UCSD-AML1 (cell line): Measurements from ENCODE around the gene NACC2.
"Not testable (repeated sequence)": the region's sequence is repeated elsewhere in the genome, so short reads cannot be mapped to it uniquely, and the experiment has no call there.

Experiments used
- DNase-seq: peaks from one replicate; lab custom pipeline; 2025; ENCODE audit not compliant: unreplicated experiment; lab: John Stamatoyannopoulos, UW

The NACC2 gene

DNA sequence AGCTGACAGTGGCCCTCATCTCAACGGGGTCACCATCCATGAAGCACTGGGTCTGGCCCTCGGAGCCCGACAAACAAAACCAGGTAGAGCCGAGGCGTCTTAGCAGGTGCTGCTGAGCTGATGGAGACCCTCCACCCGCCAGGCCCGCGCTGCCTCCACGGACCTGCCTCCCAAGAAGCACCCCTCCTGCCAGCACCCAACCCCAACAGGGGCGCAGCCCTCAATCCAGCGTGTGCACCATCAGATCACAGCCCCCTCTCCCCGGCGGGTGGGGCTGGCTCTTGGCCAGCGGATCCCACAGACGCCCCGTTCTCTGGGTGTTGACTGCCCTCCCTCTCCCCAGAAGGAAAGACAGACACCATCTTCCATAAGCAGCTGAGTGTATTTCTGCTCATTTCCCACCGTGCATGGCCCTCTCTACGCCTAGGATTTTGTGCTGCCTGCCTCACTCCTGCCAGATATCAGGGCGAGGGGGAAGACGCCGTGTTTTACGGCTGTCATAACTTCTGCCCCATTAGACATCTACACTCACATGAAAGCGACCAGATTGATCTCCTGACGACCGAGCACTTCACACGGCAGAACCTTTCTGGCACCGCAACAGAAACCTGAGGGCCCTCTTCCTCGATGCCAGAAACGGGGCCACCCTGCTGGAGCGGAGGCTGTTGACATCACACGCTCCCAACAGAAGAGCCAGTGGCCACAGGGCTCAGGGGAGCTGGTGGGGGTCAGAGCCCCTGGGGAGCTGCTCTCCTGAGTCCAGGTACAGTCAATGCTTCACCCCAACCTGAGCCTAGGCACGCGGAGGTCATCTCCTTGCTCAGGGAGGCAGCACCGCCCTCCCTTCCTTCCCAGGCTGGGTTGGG lies 12.4 kb downstream of the NACC2 start:
- no peak for DNase-seq

DNA sequence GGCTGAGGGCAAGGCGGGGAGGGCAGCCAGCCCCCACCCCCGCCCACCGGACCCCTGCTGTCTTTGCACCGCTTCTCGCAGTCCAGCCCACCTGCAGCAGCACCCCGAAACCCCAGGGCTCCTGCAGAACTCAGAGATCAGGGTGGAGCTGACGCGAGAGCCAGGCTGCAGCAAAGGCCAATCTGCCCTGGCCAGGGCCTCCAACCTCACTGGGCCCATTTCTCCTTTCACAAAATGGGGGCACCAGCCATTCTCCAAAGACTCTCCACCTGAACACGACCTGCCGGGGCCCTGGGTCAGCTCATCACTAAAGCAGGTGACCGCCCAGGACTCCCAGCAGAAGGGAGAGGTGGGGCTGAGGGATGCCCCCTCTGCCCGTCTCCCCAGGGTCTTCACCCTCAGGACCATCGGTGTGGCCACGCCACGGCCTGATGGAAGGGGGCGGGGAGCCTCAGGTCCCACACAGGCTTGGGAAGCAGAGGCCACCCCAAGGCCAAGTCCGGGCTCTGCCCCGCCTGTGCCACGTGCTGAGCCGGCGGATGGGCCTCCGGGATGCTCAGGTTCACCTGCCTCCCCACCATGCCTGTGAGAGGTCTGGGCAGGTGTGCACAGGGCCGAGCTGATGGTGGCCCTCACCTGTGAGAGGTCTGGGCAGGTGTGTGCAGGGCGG lies 13.1 kb downstream of the NACC2 start:
- DNase-seq: no peak

DNA sequence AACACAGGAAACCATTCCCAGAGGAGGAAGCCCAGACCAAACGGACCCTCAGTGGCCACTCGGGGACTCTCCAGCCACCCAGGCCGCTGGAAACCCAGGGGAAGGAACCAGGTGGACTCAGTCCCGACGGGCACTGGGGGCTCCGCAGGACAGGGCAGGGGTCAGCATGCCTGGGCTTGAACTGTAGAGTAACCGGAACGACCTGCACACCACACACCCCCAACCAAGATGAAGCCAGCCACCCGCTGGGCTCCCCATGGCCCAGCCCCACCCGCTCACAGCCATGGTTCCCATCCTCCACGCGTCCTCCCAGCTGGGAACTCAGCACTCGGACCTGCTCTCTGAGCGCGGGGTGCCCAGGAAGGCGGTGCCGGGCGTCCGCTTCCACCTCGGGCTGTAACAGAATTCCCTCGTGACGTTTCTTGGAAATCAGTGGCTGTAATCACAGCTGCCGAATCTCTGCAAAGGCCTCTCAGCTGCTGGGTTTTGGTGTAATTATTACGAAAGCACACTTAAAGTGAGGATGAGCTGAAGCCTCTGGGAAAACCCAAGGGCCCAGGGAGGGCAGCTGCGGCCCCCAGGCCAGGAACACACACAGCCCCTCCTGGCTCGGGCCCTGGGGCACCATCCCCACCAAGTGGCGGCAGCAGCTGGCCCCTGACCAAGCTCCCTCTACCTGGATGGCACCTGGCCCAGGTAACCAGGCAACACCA lies 13.8 kb downstream of the NACC2 start:
- DNase-seq: no peak

DNA sequence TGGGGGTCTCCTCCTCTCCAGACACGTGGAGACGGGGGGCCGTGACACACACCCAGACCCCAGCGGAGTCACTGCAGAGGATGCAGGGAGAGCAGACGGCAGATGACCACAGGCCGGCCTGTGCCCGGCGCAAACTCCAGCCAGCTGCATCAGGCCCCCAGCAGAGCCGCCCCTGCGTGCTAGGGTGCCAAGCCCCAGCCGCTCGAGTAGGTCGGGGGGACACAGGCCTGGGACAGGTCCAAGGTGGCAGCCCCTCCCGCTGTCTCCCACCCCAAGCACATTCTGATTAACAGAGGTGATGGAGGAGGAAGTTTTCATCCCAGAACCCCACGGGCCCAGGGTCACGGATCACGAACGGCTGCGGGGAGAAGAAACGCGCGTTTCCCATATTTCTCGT lies 14.4 kb downstream of the NACC2 start:
- no peak for DNase-seq

DNA sequence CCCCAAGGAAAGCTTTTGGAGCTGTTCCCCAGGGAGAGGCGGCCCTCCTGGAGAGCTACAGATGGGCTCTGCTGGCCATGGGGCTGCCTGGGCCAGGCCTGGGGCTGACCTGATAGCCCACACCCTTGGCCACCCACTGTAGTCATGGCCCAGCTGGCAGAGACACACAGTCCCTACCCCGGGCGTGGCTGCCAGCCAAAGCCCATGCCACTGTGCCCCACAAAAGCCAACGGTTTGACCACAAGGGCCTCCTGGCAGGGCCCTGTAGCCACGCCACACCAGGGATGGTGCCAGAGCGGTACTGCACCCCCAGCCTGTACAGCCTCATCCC lies 15.2 kb downstream of the NACC2 start:
- DNase-seq: no peak

DNA sequence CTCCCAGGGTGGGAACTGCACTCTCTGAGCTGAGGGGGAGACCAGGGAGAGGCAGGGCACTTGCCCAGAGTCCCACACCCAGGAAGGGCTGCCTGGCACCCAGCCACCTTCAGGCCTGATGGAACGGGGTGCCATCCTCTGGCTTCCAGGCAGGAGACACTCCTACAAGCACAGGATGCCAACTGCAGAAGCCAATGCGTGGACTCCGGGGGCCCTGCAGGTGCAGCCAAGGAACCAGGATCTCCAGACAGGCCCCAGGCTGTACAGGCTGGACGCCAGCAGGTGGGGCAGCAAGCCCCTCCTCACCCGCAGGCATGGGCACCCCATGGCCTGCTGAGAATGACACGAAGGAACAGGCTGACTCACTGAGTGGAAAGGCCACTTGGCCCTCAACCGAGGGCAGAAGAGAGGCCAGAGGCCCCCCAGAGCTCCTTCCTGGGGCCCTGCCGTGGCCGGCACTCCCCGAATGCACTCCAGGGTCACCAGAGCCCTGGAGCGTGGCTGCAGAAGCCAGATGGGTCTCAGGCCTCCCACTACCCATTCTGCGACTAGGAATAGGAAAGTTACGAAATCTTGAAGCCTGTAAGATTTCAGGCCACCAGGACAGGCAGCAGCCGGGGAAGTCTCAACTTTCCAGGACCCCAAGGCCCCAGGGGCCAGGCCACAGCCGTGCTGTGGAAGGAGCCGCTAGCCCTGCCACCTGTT lies 15.7 kb downstream of the NACC2 start:
- DNase-seq: no peak

DNA sequence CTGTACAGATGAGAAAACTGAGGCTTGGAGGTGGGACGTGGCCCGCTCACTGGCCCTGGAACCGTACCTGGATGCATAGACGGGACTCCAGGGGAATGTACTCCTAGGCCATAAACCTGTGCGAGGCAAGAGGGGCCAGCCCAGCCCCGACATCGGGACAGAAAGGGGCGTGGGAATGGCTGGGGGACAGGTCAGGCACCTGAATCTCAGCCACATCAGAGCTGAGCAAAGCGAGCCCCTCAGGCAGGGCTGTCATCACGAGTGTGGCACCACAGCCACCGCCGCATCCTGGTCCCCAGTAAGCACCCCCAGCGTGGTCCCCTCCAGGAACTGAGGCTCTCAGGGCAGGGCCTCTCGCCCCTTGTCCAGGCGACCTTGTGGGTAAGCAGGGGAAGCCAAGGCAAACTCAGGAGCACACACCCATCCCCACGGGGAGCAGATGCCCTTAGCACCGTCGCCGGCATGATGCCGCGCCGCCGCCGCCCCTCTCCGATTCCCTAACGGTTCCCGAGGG lies 16.5 kb downstream of the NACC2 start:
- no peak for DNase-seq

DNA sequence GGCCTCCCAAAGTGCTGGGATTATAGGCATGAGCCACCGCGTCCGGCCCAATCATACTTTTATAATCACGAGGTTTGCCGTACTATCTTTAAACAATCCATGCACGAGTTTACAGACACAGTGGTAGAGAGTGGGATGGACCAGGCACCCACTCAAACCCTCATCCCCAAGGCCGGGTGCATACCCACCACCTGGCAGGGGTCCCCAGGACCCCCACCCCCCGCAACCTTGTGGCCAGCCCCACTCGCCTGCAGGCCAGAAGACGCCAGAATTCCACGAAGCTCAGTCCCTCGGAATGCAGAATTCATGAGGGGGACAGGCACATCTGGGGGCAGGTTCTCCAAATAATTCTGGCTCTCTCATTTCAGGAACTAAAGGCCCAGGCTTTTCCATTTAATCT lies 17.1 kb downstream of the NACC2 start:
- no peak for DNase-seq

DNA sequence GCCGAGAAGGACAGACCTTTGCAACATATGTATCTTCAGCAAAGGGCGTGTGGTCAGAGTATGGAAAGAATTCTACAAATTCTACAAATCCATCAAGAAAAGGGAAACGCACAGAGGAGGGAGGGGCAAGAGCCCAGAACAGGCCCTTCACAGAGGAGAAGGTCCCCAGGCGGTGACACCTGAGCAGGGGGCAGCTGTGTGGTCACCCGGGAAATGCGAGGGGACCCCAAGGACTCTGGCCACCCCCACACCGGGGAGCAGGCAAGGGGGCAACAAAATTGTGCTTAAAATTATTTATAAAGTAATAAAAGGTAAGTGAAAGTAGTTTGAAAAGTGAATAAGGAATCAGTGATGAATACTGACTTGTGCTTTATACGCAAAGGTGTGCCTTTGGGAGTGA lies 17.6 kb downstream of the NACC2 start:
- DNase-seq: no peak

DNA sequence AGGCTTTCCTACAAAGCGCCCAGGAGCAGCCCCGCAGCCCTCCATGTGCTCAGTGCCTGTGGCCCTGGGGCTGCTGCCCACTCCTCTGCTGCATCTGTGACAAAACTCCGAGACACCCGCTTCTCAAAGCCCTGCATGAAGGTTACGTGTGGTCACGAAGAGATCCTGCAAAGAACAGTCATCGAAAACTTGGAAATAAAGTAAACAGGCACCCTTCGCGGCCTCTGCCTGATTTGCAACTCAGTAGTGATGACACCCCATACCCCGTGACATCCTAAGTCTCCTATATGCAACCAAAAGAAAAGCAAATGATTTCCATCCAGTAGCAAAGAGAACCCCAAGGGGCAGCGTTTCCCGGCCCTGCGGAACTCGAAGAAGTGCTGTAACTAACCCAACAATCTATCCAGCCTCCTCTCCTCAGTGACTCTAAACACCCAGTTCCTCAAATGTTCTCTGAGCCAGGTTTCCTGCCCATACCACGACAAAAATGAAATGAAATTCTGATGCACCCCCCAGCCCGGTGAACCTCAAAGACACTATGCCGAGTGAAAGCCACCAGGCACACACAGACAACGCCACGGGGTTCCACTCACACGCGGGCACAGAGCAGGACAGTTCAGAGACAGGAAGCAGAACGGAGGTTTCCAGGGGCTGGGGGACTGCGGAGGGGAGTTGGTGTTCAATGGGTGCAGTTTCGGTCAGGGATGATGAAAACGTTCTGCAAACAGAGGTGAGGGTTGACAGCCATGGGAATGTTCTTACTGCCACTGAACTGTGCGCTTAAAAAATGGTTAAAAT lies 19.0 kb downstream of the NACC2 start:
- DNase-seq: peak; percentile 47

DNA sequence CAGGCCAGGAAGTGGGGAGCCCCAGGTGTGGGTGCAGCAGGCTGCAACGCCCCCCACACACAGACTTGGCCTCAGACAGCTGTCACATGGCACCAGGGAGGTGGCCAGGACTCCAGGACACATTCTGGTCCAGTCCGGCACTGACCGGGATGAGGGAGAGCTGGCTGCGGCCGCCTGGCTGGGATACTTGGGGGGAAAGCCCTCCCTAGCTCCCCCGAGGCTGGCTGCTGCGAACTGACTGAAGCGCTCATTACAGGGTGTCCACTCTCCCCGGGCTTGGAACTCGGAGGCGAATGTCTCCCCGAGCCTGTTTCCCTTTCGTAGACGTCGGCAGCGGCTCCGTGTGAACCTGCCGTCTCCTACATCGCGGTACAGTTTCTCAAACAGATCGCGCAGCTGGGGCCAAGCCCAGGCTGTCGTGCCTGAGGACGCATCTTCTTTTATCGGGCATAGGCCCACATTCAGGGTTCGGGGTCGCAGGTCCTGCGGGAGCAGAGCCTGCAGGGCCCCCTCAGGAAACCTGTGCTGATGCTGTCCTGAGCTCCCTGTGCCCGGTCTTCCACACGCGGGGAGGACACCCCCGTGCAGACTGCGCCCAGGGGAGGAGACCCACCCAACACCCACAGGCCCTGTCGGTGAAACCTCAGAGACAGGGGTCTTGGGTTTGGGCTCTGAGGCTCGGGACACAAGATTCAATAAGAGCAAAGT lies 19.8 kb downstream of the NACC2 start:
- no peak for DNase-seq

DNA sequence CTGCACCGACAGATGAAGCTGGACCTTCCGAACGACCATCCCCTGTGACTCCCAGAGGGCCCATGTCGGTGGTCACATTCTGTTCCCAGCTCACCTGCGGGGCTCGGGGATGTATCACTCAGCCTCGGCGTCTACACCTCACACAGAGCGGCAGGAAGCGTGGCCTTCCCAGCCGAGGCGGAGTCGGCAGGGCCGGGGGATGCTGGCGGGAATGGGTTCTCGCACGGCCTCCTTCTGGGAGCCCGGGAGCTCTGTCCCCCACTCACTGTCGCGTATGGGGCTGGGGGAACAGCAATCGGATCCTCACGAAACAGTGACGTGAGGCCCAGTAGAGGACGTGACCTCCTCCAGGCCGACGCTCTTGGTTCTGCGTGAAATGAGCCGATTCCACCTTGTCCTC lies 20.4 kb downstream of the NACC2 start:
- no peak for DNase-seq

DNA sequence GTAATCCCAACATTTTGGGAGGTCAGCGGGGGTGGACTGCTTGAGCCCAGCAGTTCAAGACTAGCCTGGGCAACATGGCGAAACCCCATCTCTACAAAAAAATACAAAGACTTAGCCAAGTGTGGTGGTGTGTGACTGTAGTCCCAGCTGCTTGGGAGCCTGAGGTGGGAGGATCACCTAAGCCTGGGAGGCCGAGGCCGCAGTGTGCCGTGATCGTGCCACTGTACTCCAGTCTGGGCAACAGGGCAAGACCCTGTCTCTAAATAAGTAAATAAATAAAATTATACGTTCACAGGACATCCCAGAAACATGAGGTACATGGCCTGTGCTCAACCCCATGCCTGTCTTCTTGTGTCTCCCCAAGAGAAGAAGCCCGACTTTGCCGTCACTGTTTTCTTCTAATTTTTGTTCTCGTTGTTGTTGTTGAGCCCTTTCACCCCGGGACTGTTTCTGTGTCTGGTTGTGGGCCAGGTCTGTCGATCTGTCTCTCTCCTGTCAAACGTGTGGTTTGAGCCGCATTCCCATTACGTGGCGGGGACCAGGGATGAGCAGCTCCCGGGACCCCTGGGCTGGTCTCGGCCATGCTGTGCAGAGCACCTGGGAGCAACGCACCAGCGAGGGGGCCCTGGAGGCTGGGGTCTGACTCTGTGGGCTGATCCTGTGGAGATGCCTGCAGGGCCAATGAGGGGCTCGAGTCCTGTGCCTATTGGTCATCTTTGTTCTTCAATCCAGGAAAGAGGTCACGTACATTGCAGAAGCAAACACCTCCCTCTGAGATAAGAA lies 32.2 kb downstream of the NACC2 start:
- DNase-seq: no peak

DNA sequence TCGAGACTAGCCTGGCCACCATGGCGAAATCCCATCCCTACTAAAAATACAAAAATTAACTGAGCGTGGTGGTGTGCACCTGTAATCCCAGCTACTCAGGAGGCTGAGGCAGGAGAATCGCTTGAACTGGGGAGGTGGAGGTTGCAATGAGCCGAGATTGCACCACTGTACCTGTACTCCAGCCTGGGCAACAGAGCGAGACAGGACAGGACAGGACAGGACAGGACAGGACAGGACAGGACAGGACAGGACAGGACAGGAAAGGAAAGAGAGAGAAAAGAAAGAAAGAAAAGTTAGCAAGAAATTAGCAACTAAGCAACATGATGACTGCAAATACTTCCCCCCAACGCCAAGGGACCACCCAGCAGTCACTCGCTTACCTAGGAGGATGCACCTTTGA lies 33.2 kb downstream of the NACC2 start:
- not testable (repeated sequence) for DNase-seq

DNA sequence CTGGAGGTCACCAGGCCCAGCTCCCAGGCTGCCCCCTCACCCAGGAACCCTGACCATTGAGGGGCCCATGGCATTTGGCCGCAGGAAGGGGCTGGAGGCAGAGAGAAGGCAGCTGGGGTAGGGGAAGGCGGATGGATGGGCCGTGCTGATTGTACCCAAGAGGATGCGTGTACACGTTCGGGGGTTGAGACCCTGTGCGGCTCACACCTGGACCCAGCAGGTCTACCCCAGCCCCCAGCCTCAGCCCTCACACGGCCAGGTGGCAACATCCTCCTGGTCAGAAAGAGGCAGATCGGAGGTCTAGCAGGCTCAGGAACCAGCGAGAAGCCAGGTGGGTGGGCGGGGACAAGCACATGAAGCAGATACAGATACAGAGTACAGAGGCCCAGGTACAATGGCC lies 33.7 kb downstream of the NACC2 start:
- DNase-seq: no peak

DNA sequence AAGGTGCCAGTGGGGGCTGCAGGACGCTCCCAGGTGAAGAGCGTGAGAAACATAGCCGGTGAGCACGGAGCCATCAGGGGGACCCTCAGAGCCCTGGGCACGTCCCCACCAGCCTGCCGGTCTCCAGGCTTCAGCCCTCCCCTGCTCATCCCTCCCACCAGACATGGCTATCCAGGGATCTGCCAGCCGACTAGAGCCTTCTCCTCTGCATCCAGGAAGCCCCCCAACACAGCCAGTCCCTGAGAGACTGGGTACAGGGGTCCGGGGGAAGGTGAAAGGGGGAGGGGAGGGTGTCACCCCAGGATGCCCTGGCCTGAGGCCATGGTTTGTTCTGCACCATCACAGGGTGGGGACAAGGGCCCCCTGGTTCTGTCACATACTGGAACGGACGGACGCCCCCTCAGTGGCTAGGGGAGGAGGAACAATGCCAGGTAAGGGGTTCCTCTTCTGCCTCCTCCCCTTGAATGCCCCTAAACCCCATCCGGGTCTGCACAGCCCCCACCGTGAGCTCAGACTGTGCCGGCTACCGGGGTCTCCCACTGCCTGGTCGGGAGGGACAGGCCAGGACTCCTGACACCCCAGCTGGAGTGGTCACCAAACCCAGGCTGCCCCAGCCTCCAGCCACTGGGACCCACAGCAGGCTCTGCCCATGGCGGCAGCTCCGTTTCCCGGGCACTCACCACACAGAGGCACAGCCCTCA lies 34.3 kb downstream of the NACC2 start:
- no peak for DNase-seq

DNA sequence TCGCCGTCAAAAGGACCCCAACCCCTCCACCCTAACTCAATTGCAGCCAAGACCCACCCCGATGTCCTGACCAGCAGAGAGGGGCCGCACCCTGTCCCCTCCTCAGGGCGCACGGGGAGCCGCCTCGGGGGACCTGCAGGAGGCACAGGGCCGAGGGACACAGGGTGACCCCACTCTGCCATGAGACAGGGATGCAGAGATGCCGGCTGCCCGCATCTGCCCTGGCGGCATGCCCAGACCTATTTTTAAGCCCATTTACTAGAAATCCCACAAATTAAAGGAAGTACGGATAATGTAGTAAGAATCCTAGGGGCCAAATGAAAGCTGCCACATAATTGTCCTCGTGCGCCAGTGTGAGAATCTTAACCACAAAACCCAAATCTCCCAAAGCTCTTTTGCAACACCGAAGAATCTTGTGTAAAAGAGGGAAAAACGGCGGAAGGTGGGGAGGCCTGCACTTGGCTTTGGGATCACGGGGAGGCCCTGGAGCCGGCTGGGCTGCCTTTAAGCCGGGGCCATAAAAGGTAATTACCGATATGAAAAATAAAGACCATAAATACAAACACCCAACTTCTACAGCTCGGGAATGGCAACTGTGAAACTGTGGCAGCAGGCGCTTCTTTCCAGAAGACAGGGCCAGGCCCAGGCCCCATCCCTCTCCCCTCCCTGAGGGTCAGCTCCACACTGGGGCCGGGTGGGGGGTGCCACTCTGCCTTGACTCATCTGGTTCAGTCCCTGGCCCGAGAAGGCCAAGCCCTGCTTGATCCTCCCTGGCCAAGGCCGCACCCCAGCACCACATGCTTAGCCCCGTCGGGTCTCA lies 35.0 kb downstream of the NACC2 start:
- DNase-seq: no peak
